HepG2 (cell line): Measurements from ENCODE around the gene ST3GAL5. TPM values are rescaled to one million over a fixed set of nuclear protein-coding genes. Genes with fewer than 3 reads are reported as not detected.

Experiments used
- ATAC-seq: fragments of 200-7000 bp; cut with Tn5 transposase; 3 replicates; pipeline ENCODE4 v1.9.1; 2020; ENCODE audit warnings: mild to moderate bottlenecking, moderate library complexity
- BruUV-seq: library from RNA; stranded (reverse); fragments of 400-500 nt; replicated peaks from 2 replicates; lab custom pipeline; 2021; lab: Mats Ljungman, UMichigan
- CTCF ChIA-PET: fragments of 300-600 bp; formaldehyde crosslinking; extraction: SDS; loops from one replicate; lab custom pipeline; 2021; ENCODE audit warnings: low total read pairs, inconsistent platforms, low intra/inter-chr PET ratio; lab: Yijun Ruan, JAX
- POLR2A ChIA-PET: fragments of 350-600 bp; sonication (Branson Sonifier 250); formaldehyde crosslinking; loops from one replicate; lab custom pipeline; 2020; ENCODE audit warnings: antibody characterized with exemption, inconsistent platforms; lab: Yijun Ruan, JAX
- DNase-seq: peaks from one replicate; pipeline ENCODE4 v3.0.0-alpha.2; 2015; ENCODE audit warnings: low spot score
- FAIRE-seq: peaks from 3 replicates; lab custom pipeline; 2011; peaks lifted over from hg19 to GRCh38; lab: Jason Lieb, UNC
- H2AFZ ChIP-seq: one replicate; pipeline ENCODE4 v1.6.1; 2011; ENCODE audit warnings: low read length, inconsistent platforms
- H3K27ac ChIP-seq: fragments of 300-600 bp; 3 replicates; pipeline ENCODE4 v1.8.0; 2011; ENCODE audit warnings: mixed run types, mild to moderate bottlenecking, mixed read lengths, low read length, inconsistent platforms; ENCODE audit not compliant: insufficient read depth; ENCODE audit errors: extremely low read length
- H3K27me3 ChIP-seq, 2 experiments: fragments of 200-600 bp in 1 of 2; 2 replicates in 1 of 2; 3 replicates in 1 of 2; pipeline versions ENCODE4 v1.6.0 to v1.8.0; 2011; ENCODE audit warnings: low read length in 2 of 2, mild to moderate bottlenecking in 2 of 2, moderate library complexity in 2 of 2, inconsistent platforms in 1 of 2; ENCODE audit not compliant: insufficient read depth in 2 of 2, control insufficient read depth in 1 of 2
- H3K36me3 ChIP-seq, 2 experiments: fragments of 200-600 bp in 1 of 2; replicated peaks in 1 of 2; 2 replicates in 1 of 2; 3 replicates in 1 of 2; pipeline versions ENCODE4 v1.5.1 to v1.8.0; 2011; ENCODE audit warnings: low read length in 2 of 2, inconsistent platforms in 1 of 2; ENCODE audit not compliant: insufficient read depth in 2 of 2, control insufficient read depth in 1 of 2
- H3K4me1 ChIP-seq: 2 replicates; pipeline ENCODE4 v1.5.1; 2012; ENCODE audit warnings: low read length, inconsistent platforms; ENCODE audit not compliant: insufficient read depth
- H3K4me2 ChIP-seq: 2 replicates; pipeline ENCODE4 v1.6.0; 2011; ENCODE audit warnings: low read depth, low read length, inconsistent platforms
- H3K4me3 ChIP-seq, 3 experiments: fragments of 200-600 bp in 1 of 3; sonication (generic), shearing (Covaris generic) in 1 of 3; replicated peaks in 1 of 3; 2 replicates each; pipeline ENCODE4 v1.5.1; 2011 to 2016; ENCODE audit warnings: low read length in 3 of 3, inconsistent platforms in 2 of 3, low read depth in 2 of 3, mild to moderate bottlenecking in 2 of 3, control low read depth in 1 of 3, mixed read lengths in 1 of 3; ENCODE audit not compliant: insufficient read depth in 1 of 3
- H3K79me2 ChIP-seq: one replicate; pipeline ENCODE4 v1.6.1; 2011; ENCODE audit warnings: low read length, inconsistent platforms; ENCODE audit not compliant: insufficient read depth
- H3K9ac ChIP-seq: 2 replicates; pipeline ENCODE4 v1.6.0; 2011; ENCODE audit warnings: mild to moderate bottlenecking, low read depth, low read length, inconsistent platforms; ENCODE audit not compliant: insufficient read depth
- H3K9me3 ChIP-seq: 2 replicates; pipeline ENCODE4 v1.5.1; 2012; ENCODE audit warnings: mild to moderate bottlenecking, low read length
- H4K20me1 ChIP-seq: 2 replicates; pipeline ENCODE4 v1.6.0; 2011; ENCODE audit warnings: inconsistent platforms, mild to moderate bottlenecking, low read length, moderate library complexity; ENCODE audit not compliant: insufficient read depth
- NBN ChIP-seq: fragments of 450-650 bp; conservative IDR thresholded peaks from 2 replicates; pipeline ENCODE4 v1.6.1; 2017
- RXRA ChIP-seq: sonication (generic); formaldehyde crosslinking; IDR thresholded peaks from 2 replicates; pipeline ENCODE4 v1.5.1; 2020; ENCODE audit warnings: missing genetic modification reagents
- SIX1 ChIP-seq: sonication (generic); formaldehyde crosslinking; IDR thresholded peaks from 2 replicates; pipeline ENCODE4 v1.4.0; 2020; ENCODE audit warnings: missing genetic modification reagents, borderline replicate concordance
- TRIM22 ChIP-seq: fragments of 450-650 bp; IDR thresholded peaks from 2 replicates; pipeline ENCODE4 v1.6.1; 2017
- ZFY ChIP-seq: sonication (generic); formaldehyde crosslinking; IDR thresholded peaks from 2 replicates; pipeline ENCODE4 v1.4.0; 2020; ENCODE audit warnings: missing genetic modification reagents
- WGBS: methylation state at CpG from one replicate; pipeline ENCODE4 v1.1.6; 2017; ENCODE audit warnings: low lambda C conversion rate; 5-methylcytosine and 5-hydroxymethylcytosine counted together
- in situ Hi-C: cut with HindIII; loops from 2 replicates; pipeline ENCODE4 v1.10.0; 2017; ENCODE audit warnings: low pct_unique_long_range_greater_than_20kb; ENCODE audit not compliant: extremely low pct_ligation_motif_present
- intact Hi-C: fragments of 100-400 bp; cut with micrococcal nuclease; formaldehyde crosslinking; loops from one replicate; pipeline ENCODE4 v1.10.0; 2022; ENCODE audit not compliant: unreplicated experiment
- polyA plus RNA-seq, 8 experiments: library from polyadenylated mRNA; depleted of rRNA in 3 of 8; stranded (reverse) in 7 of 8; unstranded in 1 of 8; fragments of >200 nt; fragmentation: Illumina TruSeq in 4 of 8; extraction: Trizol in 4 of 8; gene quantifications; 2 replicates each; pipeline versions ENCODE4 v1.2.1 to v1.2.3, GENCODE V29; 2011 to 2016; ENCODE audit warnings: low read depth in 4 of 8, missing spikeins in 1 of 8, mixed read lengths in 1 of 8; ENCODE audit not compliant: insufficient read depth in 1 of 8
- total RNA-seq, 5 experiments: library from RNA; depleted of rRNA; stranded (reverse); fragments of >200 nt; fragmentation: Illumina TruSeq; extraction: Trizol; gene quantifications; 2 replicates each; pipeline ENCODE4 v1.2.3, GENCODE V29; 2016; ENCODE audit warnings: low read depth in 1 of 5
- TF ChIP-seq, protein P1 (sequence below): sonication (generic); formaldehyde crosslinking; IDR thresholded peaks from 2 replicates; pipeline ENCODE4 v1.5.0; 2020; ENCODE audit warnings: mild to moderate bottlenecking, missing genetic modification reagents

ST3GAL5 gene
- total and polyA plus RNA-seq, 2 of the 13 experiments (the other 11 are each of a cell fraction or from before 2014, with no cell fraction given): 1.3 to 2.0 TPM

DNA sequence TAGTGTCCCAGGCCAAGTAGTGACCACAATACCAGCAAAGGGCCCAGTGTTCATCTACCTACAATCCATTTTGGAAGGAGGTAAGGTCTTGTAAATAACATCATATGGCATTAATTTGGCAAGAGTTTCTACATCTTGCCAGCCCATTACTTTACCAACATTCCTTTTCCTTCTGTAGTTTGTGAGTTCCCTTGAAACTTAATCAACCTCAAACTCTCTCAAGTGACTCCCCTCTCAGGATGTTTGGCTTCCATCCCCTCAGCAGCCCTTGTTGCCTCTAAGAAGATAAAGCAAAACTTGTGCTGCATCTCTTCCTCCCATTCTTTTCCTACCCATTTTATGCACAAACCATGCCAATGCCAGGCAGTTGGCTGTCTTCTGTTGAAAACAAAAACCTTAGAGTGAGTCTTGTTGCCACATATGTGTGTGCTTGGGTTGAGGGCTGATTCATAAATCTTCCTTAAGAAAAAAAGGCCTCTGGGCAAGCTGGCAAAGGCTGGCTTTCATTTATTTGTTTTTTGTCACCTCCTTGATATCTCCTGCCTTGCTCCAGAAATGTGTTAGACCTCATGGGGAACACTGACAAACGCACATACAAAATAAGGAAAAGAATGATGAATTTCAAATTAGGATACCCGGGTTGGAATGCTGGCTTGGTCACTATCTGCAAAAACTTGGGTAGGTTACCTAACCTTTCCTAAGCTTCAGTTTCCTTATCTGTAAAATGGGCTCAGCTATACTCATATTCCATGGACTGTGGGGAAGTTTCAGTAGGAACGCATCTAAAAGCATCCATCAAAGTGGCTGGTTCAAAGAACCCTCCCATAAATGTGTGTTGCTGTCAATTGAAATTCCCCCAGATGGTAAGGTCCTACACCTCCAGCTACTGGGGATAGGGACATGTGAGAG is 29.4 kb upstream of the ST3GAL5 start:
- no TSS peak for BruUV-seq
- H4K20me1 ChIP-seq: no peaks in the 10 kb centered on the region
- in situ Hi-C loops (no loop called here), intact Hi-C loops (no loop called here)
- WGBS: 33% methylated on average over 3 of the region's 3 CpGs
- ATAC-seq (no peak), FAIRE-seq (no peak)
- H3K4me1 ChIP-seq: peaks cover 20% of the 10 kb centered on the region
- ChIA-PET POLR2A (no interaction called here), CTCF (no interaction called here)
- H3K4me2 ChIP-seq: no peak overlapping the region
- H3K27ac ChIP-seq: no peak overlapping the region
- H3K36me3 ChIP-seq: no peaks in the 10 kb centered on the region
- no peaks in the 10 kb centered on the region for H3K79me2 ChIP-seq
- no peaks in the 10 kb centered on the region for H3K9me3 ChIP-seq
- peaks cover 0 to 16% of the 10 kb centered on the region in 2 experiments; a peak in 4 of 5 replicates for H3K27me3 ChIP-seq
- no peak overlapping the region for H3K9ac ChIP-seq
- no peak overlapping the region for H2AFZ ChIP-seq
- no peak for TF ChIP-seq SIX1 (CRISPR knock-in tag)
- no peak for TF ChIP-seq RXRA
- no peak for TF ChIP-seq NBN
- TF ChIP-seq, all 625 proteins: peak for 0
- no peak overlapping the region for H3K4me3 ChIP-seq
- DNase-seq: no peak

- WGBS: 35% methylated on average over 3 of the region's 3 CpGs
- DNase-seq (no peak), ATAC-seq (no peak), FAIRE-seq (no peak)
- Histone ChIP-seq H3K4me3 (no peak overlapping the region), H3K79me2 (no peaks in the 10 kb centered on the region), H3K4me1 (0 out of 2 replicates have a peak, but pooled peaks cover 7% of the 10 kb centered on the region), H3K9me3 (no peaks in the 10 kb centered on the region), H3K27ac (no peak overlapping the region), H3K27me3 (peaks cover 0 to 4% of the 10 kb centered on the region in 2 experiments; a peak in 3 of 5 replicates), H2AFZ (no peak overlapping the region), H3K36me3 (no peaks in the 10 kb centered on the region), H4K20me1 (no peaks in the 10 kb centered on the region), H3K9ac (no peak overlapping the region), H3K4me2 (no peak overlapping the region)
- intact Hi-C loops (no loop called here), in situ Hi-C loops (no loop called here)
- ChIA-PET POLR2A (no interaction called here), CTCF (no interaction called here)
- TF ChIP-seq TRIM22 (no peak), ZFY (no peak)
- TF ChIP-seq, protein P1, sequence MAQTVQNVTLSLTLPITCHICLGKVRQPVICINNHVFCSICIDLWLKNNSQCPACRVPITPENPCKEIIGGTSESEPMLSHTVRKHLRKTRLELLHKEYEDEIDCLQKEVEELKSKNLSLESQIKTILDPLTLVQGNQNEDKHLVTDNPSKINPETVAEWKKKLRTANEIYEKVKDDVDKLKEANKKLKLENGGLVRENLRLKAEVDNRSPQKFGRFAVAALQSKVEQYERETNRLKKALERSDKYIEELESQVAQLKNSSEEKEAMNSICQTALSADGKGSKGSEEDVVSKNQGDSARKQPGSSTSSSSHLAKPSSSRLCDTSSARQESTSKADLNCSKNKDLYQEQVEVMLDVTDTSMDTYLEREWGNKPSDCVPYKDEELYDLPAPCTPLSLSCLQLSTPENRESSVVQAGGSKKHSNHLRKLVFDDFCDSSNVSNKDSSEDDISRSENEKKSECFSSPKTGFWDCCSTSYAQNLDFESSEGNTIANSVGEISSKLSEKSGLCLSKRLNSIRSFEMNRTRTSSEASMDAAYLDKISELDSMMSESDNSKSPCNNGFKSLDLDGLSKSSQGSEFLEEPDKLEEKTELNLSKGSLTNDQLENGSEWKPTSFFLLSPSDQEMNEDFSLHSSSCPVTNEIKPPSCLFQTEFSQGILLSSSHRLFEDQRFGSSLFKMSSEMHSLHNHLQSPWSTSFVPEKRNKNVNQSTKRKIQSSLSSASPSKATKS (CRISPR knock-in tag): no peak
- no TSS peak for BruUV-seq
Observed at GRCh38 chr2:85915606-85916303, 27.0 kb upstream of the ST3GAL5 start.
